NCI-H2171 treated with DMSO at 0.1 percent for 48 hours (cell line): ENCODE results near the gene KLHL3.
A peak's percentile ranks its signal among the peaks of the same experiment; 100 is the strongest.

Experiments
- DNase-seq: peaks from one replicate; lab custom pipeline; 2025; lab: John Stamatoyannopoulos, UW

The KLHL3 gene

DNA sequence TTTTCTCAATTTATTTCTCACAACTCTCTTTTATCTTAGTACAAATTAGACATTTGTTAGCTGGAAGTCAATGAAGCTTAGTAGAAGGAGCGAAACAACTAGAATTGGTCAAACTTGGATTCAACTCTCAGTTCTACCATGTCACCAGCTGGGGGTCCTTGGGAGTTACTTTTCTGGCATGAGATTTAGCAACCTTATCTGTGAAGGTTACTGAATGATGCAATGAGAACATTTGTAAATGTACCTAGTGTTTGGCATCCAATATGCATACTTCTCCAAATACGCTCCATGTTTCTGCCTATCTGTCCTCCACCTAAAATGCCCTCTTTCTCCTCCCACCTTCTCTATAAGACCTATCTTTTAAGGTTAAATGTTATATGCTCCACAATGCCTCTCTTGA lies 12.0 kb upstream of the KLHL3 start:
- no peak for DNase-seq

- DNase-seq, result peak; percentile 68
These were observed 7.2 kb upstream of the KLHL3 start for GRCh38 chr5:137743031-137743640.

GRCh38 chr5:137741718-137742117 lies 5.8 kb upstream of the KLHL3 start:
- no peak for DNase-seq

DNA sequence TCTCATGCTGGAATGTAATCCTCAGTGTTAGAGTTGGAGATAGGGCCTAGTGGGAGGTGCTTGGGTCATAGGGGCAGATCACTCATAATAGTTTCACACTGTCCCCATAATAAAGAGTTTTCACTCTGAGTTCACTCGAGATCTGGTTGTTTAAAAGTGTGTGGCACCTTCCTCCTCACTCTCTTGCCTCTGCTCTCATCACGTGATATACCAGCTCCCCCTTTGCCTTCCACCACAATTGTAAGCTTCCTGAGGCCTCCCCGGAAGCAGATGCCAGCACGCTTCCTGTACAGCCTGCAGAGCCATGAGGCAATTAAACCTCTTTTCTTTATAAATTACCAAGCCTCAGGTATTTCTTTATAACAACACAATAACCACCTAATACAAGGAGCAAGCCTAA lies 3.8 kb upstream of the KLHL3 start:
- DNase-seq, result no peak

GRCh38 chr5:137738947-137739346 lies 3.1 kb upstream of the KLHL3 start:
- DNase-seq, result no peak

GRCh38 chr5:137737349-137738131 lies 1.7 kb upstream of the KLHL3 start:
- no peak for DNase-seq

GRCh38 chr5:137736496-137736895 lies 607 bp upstream of the KLHL3 start:
- DNase-seq, result no peak

GRCh38 chr5:137734962-137735554 lies 831 bp downstream of the KLHL3 start:
- DNase-seq, result peak; percentile 32

- DNase-seq, result peak; percentile 36
These were observed 1.6 kb downstream of the KLHL3 start for GRCh38 chr5:137734331-137734730.

GRCh38 chr5:137733922-137734321 lies 2.0 kb downstream of the KLHL3 start:
- no peak for DNase-seq

DNA sequence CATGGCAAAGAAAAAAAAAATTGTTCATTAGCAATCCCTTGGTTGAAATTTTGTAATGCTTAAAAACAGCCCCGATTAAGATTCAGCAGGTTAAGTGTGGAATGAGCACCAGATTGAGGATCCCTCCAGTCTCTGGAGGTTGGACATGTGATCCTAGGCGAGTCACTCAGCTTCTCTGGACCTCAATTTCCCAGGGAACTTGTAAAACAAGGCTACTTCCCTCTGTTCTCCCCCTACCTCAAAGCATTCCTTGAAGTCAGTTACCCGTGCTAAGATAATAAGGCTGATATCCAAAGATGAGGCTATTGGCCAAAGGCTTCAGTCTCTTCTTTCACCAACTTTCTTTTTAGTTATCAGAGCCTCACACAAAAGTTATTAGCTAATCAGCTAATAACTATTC lies 2.9 kb downstream of the KLHL3 start:
- no peak for DNase-seq

GRCh38 chr5:137731176-137731575 lies 4.7 kb downstream of the KLHL3 start:
- no peak for DNase-seq

GRCh38 chr5:137730336-137730735 lies 5.6 kb downstream of the KLHL3 start:
- DNase-seq, result no peak

DNA sequence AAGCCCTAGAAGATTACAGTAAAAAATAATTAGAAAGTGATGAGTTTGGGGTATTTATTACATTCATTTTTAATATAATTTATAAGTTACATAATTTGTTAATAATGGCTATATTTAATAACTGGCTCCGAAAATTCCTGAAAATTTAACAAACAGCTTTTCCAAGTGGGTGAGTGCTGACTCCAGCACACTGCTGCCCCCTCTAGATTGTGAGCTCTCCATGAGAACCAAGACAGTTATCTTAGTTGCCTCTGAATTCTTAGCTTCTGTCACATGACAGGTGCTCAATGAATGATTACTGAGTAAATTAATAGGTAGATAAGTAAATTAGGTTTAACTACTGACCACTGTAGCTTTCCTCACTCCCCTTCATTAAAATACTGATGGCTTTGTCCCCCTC lies 7.8 kb downstream of the KLHL3 start:
- DNase-seq, result no peak

GRCh38 chr5:137727623-137728022 lies 8.3 kb downstream of the KLHL3 start:
- no peak for DNase-seq

DNA sequence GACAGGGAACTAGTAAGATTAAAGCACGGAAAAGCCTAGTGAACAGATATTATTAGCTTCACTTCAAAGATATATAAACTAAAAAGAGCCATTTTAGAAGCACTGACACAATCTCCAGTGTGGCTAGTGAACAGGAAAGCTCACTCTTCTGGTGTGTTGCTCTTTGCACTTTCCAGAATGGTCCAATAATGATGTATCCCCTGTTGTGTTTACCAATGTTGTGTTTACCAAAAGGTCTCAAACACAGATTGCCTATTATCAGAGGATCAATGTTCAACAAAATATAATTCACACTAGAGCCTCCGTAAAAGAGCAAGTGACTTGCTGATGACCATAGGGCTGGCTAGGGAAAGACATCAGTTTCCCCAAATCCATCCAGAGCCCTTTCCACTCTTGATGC lies 11.6 kb downstream of the KLHL3 start:
- no peak for DNase-seq

GRCh38 chr5:137718611-137719010 lies 17.3 kb downstream of the KLHL3 start:
- DNase-seq, result peak; percentile 14

- no peak for DNase-seq
These were observed 19.6 kb downstream of the KLHL3 start for GRCh38 chr5:137716337-137716736.

DNA sequence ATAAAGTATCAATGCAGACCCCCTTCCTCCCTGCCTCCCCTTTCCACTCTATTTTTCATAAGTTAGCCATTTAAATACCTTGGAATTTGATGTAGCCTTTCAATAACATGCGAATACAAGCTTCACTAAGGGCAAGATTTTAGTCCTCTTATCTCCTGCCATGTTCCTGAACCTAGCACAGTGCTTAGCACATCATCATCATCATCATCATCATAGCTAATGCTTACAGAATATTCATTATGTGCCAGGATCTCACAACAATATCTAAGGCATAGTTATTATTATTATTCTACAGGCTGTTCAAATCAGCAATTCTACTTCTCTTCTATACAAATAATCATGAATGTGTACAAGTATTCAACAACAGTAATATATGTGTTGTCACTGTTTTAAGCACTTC lies 20.4 kb downstream of the KLHL3 start:
- DNase-seq, result no peak

- DNase-seq, result no peak
These were observed 20.9 kb downstream of the KLHL3 start for GRCh38 chr5:137714946-137715345.

GRCh38 chr5:137714494-137714893 lies 21.4 kb downstream of the KLHL3 start:
- DNase-seq, result no peak

DNA sequence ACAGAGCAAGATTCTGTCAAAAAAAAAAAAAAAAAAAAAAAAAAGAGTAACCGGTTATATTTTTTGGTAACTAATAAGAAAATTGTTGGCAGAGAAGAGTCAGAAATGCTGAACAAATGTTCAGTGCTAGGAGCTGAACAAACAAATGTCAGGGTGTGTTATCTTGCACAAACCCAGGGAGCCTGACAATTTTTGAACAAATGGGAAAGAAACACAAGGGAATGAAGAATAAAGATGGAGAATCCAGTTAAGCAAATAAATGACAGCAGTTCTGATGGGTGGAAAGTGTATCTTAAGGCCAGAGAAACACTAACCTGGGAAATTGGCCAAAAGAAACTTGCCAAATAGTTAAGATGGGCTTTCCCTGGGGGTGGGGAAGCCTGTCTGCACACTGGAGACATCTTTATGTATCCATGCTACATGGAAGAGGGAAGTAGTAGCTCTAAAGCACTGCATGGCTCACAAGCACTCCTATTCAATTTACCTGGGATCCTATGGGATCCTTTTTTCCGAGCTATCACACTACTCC lies 23.7 kb downstream of the KLHL3 start:
- no peak for DNase-seq

- peak; percentile 27 for DNase-seq
These were observed 25.8 kb downstream of the KLHL3 start for GRCh38 chr5:137710086-137710485.
